ENCODE results near the gene PTPRN2.

Gene PTPRN2

DNA sequence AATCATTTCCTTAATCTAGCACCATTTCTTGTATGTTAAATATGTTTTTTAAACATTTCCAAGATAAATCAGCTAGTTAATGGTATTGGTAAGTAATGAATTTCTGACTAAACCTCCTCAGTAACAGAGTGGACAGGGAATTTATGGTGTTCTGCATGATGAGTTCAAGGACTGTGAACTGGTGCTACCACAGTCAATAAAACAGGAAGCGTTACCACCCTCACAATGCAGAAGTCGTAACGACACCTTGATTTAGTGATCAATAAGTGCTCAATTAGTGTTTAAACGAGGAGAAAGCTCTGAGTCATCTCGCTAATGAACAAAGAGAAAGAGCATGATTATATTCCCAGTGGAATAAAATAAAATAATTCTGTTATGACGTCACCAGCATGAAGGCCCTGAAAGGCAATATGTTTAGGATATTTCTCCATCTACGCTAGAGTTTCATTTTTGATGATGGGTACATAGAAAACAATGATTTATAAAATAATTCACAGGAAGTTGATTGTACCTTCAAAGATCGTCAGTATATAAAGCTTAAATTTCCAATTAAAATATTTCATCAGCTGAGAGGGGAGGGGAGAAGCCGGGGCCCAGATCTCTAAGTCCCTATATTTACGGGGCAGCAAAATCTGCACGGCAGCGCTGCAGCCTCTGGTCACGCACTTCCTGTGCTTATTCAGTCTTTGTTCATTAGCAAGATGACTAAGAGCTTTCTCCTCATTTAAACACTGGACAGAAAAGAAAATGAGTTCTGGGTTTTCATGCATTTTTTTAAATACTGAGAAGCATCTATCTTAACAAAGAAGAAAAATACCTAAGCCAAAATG is 400.5 kb downstream of the PTPRN2 start:
- ATAC-seq (replicated peaks), result no peak
- H3K36me3 Mint-ChIP-seq (ENCODE audit: insufficient read depth), result peaks cover 8% of the 10 kb centered on the region
- peaks cover 2 to 11% of the 10 kb centered on the region in 2 donors for H3K9me3 Mint-ChIP-seq
- no peak overlapping the region for H3K4me3 Mint-ChIP-seq
- no peaks in the 10 kb centered on the region for H3K27me3 Mint-ChIP-seq
- H3K27ac Mint-ChIP-seq, result no peak overlapping the region
- no peaks in the 10 kb centered on the region for H3K4me1 Mint-ChIP-seq (ENCODE audit: low read depth in 2 of 2)
- no peak for DNase-seq

DNA sequence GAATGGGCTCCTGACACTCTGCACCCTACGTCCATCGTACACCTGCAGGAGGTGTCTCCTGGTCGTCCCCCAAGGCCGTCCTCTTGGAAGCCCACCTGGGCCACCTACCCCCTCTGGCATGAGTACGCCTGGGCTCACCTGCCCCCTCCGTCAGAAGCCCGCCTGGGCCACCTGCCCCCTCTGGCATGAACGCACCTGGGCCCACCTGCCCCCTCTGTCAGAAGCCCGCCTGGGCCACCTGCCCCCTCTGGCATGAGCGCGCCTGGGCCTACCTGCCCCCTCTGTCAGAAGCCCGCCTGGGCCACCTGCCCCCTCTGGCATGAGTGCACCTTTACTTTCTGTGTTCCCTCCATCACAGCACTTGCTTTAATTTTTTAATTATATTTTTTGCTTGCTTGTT is 401.2 kb downstream of the PTPRN2 start:
- no peaks in the 10 kb centered on the region for H3K27me3 Mint-ChIP-seq
- peaks cover 2 to 11% of the 10 kb centered on the region in 2 donors for H3K9me3 Mint-ChIP-seq
- H3K4me3 Mint-ChIP-seq, result no peak overlapping the region
- DNase-seq (no peak), ATAC-seq (replicated peaks) (no peak)
- peaks cover 8% of the 10 kb centered on the region for H3K36me3 Mint-ChIP-seq (ENCODE audit: insufficient read depth)
- H3K27ac Mint-ChIP-seq, result no peak overlapping the region
- H3K4me1 Mint-ChIP-seq (ENCODE audit: low read depth in 2 of 2), result no peaks in the 10 kb centered on the region

DNA sequence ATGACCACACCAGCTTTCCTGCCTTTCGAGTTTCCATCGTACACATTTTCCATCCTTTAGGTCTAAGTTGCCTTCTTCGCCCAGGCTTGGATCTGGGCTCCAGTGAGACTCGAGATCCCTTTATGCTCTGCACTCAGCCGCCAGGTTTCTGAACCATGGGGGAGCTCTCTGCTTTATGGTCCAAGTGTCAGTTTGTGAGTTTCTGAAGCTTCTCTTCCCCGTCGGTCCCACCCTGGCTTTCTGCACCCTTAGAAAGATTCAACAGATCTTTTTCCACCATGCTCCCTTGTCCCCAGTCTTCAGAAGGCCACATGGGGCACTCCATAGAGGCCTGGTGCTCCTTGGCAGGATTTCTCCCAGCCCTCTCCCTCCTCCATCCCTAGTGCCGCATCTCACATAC is 402.0 kb downstream of the PTPRN2 start:
- no peak for DNase-seq
- peaks cover 8% of the 10 kb centered on the region for H3K36me3 Mint-ChIP-seq (ENCODE audit: insufficient read depth)
- H3K4me3 Mint-ChIP-seq, result no peak overlapping the region
- peaks cover 2 to 11% of the 10 kb centered on the region in 2 donors for H3K9me3 Mint-ChIP-seq
- H3K27me3 Mint-ChIP-seq, result no peaks in the 10 kb centered on the region
- H3K27ac Mint-ChIP-seq, result no peak overlapping the region
- no peaks in the 10 kb centered on the region for H3K4me1 Mint-ChIP-seq (ENCODE audit: low read depth in 2 of 2)
- ATAC-seq (replicated peaks), result no peak

GRCh38 chr7:158183431-158183830 is 404.2 kb downstream of the PTPRN2 start:
- Mint-ChIP-seq H3K4me3 (no peak overlapping the region), H3K27me3 (no peaks in the 10 kb centered on the region), H3K9me3 (peaks cover 2 to 11% of the 10 kb centered on the region in 2 donors), H3K27ac (no peak overlapping the region), H3K36me3 (ENCODE audit: insufficient read depth) (no peaks in the 10 kb centered on the region), H3K4me1 (ENCODE audit: low read depth in 2 of 2) (no peaks in the 10 kb centered on the region)
- DNase-seq (no peak), ATAC-seq (replicated peaks) (no peak)

GRCh38 chr7:158176561-158177173 is 411.0 kb downstream of the PTPRN2 start:
- H3K4me3 Mint-ChIP-seq, result no peak overlapping the region
- DNase-seq, result no peak
- H3K27me3 Mint-ChIP-seq, result no peaks in the 10 kb centered on the region
- no peaks in the 10 kb centered on the region for H3K4me1 Mint-ChIP-seq (ENCODE audit: low read depth in 2 of 2)
- H3K9me3 Mint-ChIP-seq, result peaks cover 17 to 37% of the 10 kb centered on the region in 2 donors
- H3K36me3 Mint-ChIP-seq (ENCODE audit: insufficient read depth), result no peaks in the 10 kb centered on the region
- ATAC-seq (replicated peaks), result no peak
- H3K27ac Mint-ChIP-seq, result no peak overlapping the region

DNA sequence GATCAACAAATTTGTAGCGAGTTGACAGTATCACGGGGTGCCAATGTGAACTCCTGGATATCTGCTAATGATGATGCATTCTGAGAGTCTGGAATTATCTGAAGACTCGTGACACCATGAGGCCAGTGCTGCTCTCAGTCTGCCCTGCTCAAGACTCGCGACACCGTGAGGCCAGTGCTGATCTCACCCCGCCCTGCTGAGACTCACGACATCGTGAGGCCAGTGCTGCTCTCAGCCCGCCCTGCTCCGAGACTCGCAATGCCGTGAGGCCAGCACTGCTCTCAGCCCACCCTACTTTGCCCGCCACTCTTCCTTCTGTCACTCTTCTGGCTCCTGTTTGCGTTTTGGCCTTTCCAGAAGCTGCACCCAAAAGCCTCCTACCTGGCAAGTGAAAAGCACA is 411.8 kb downstream of the PTPRN2 start:
- Mint-ChIP-seq H3K27ac (no peak overlapping the region), H3K36me3 (ENCODE audit: insufficient read depth) (no peaks in the 10 kb centered on the region), H3K4me1 (ENCODE audit: low read depth in 2 of 2) (no peaks in the 10 kb centered on the region), H3K4me3 (no peak overlapping the region), H3K27me3 (no peaks in the 10 kb centered on the region), H3K9me3 (peaks cover 17 to 37% of the 10 kb centered on the region in 2 donors)
- ATAC-seq (replicated peaks) (no peak), DNase-seq (no peak)

- H3K36me3 Mint-ChIP-seq (ENCODE audit: insufficient read depth), result no peaks in the 10 kb centered on the region
- no peaks in the 10 kb centered on the region for H3K27me3 Mint-ChIP-seq
- H3K27ac Mint-ChIP-seq, result no peak overlapping the region
- H3K4me3 Mint-ChIP-seq, result no peak overlapping the region
- ATAC-seq (replicated peaks) (no peak), DNase-seq (no peak)
- H3K9me3 Mint-ChIP-seq, result peaks cover 17 to 37% of the 10 kb centered on the region in 2 donors
- H3K4me1 Mint-ChIP-seq (ENCODE audit: low read depth in 2 of 2), result no peaks in the 10 kb centered on the region
These were observed 412.7 kb downstream of the PTPRN2 start for GRCh38 chr7:158174947-158175346.

DNA sequence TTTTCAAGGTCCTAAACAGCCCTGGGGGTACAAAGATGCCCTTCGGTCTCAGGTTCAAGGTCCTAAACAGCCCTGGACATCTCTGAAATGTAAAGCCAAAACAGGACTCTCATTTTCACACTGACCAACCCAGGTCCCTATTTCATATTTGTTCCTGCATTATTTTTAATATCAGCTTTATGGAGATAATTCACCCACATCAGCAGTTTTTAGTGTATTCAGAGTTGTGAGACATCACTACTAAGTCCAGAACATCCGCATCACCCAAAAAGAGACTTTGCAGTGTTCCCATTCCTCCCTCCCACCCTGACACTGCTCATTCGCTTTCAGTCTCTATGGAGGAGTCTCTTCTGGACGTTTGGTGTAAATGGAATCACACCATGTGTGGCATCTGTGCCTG is 420.2 kb downstream of the PTPRN2 start:
- no peaks in the 10 kb centered on the region for H3K4me1 Mint-ChIP-seq (ENCODE audit: low read depth in 2 of 2)
- no peak overlapping the region for H3K4me3 Mint-ChIP-seq
- no peak for DNase-seq
- no peaks in the 10 kb centered on the region for H3K27me3 Mint-ChIP-seq
- no peak for ATAC-seq (replicated peaks)
- no peak overlapping the region for H3K27ac Mint-ChIP-seq
- H3K9me3 Mint-ChIP-seq, result peaks cover 16 to 22% of the 10 kb centered on the region in 2 donors
- H3K36me3 Mint-ChIP-seq (ENCODE audit: insufficient read depth), result peaks cover 5% of the 10 kb centered on the region

- ATAC-seq (replicated peaks) (no peak), DNase-seq (no peak)
- Mint-ChIP-seq H3K4me1 (ENCODE audit: low read depth in 2 of 2) (no peaks in the 10 kb centered on the region), H3K36me3 (ENCODE audit: insufficient read depth) (peaks cover 5% of the 10 kb centered on the region), H3K27ac (no peak overlapping the region), H3K4me3 (no peak overlapping the region), H3K9me3 (peaks cover 14 to 21% of the 10 kb centered on the region in 2 donors), H3K27me3 (no peaks in the 10 kb centered on the region)
These were observed 421.0 kb downstream of the PTPRN2 start for GRCh38 chr7:158166386-158167340.

GRCh38 chr7:158165711-158166110 is 421.9 kb downstream of the PTPRN2 start:
- peaks cover 5% of the 10 kb centered on the region for H3K36me3 Mint-ChIP-seq (ENCODE audit: insufficient read depth)
- H3K4me1 Mint-ChIP-seq (ENCODE audit: low read depth in 2 of 2), result no peaks in the 10 kb centered on the region
- no peak overlapping the region for H3K27ac Mint-ChIP-seq
- DNase-seq (no peak), ATAC-seq (replicated peaks) (no peak)
- peaks cover 14 to 21% of the 10 kb centered on the region in 2 donors for H3K9me3 Mint-ChIP-seq
- no peak overlapping the region for H3K4me3 Mint-ChIP-seq
- H3K27me3 Mint-ChIP-seq, result no peaks in the 10 kb centered on the region

DNA sequence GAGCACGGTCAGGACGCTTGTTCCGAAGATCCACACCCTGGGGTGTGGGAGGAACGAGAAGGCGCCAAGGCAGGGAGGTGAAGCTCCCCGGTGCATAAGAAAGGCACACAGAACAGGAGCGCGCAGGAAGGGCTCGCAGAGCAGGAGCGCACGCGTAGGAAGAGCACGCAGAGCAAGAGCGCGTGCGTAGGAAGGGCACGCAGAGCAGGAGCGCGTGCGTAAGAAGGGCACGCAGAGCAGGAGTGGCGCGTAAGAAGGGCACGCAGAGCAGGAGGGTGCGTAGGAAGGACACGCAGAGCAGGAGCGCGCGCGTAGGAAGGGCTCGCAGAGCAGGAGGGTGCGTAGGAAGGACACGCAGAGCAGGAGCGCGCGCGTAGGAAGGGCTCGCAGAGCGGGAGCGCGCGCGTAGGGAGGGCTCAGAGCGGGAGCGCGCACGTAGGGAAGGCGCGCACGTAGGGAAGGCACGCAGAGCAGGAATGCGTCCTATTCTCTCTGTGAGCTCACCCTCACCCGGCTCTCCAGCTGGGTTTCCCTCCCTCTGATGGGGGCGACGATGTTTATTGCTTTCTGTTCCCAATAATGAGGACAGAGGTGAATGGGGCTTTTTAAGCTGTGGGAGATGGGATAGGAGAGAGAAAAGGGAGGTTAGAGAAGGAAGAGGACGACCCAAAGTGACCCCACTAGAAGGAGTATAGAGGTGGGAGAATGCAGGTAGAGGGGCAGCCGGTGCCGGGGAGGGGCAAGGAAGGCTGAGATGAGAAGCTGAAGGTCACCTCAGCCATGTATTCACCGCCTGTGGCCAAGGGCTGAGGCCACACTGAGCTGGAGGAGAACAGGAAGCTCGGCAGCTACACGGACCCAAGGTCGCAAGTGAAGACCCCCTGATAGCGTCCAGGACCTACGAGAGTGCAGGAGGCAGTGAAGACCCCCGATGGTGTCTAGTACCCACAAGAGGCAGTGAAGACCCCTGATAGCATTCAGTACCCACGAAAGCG is 423.2 kb downstream of the PTPRN2 start:
- no peaks in the 10 kb centered on the region for H3K27me3 Mint-ChIP-seq

DNA sequence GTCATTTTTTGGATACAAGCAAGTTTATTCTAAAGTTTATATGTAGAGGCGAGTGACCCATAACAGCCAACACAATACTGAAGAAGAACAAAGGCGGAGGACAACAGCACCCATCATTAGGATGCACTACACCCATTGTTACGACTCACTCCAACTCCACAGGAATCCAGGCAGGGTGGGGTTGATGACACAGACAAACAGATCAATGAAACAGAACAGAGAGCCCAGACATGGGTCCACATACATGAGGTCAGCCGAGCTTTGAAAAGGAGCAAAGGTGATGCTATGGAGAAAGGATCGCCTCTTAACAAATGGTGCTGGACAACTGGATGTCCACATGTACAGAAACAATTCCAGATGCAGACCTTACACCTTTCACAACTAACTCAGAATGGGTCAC is 426.4 kb downstream of the PTPRN2 start:
- Mint-ChIP-seq H3K4me1 (ENCODE audit: low read depth in 2 of 2) (no peaks in the 10 kb centered on the region), H3K9me3 (peaks cover 16 to 21% of the 10 kb centered on the region in 2 donors), H3K27ac (no peak overlapping the region), H3K4me3 (no peak overlapping the region), H3K36me3 (ENCODE audit: insufficient read depth) (no peaks in the 10 kb centered on the region), H3K27me3 (no peaks in the 10 kb centered on the region)
- DNase-seq (no peak), ATAC-seq (replicated peaks) (no peak)

More for the DNA sequence above, 423.2 kb downstream of the PTPRN2 start:
- DNase-seq (no peak), ATAC-seq (replicated peaks) (no peak)
- Mint-ChIP-seq H3K9me3 (peaks cover 14 to 21% of the 10 kb centered on the region in 2 donors), H3K4me1 (ENCODE audit: low read depth in 2 of 2) (no peaks in the 10 kb centered on the region), H3K27ac (no peak overlapping the region), H3K4me3 (no peak overlapping the region), H3K36me3 (ENCODE audit: insufficient read depth) (peaks cover 5% of the 10 kb centered on the region)

Data from effector memory CD8-positive, alpha-beta T cell (primary cell).